Embryonic facial prominence (tissue), 1 donor: ENCODE measurements around the gene MAP3K6.

Experiments
- DNase-seq: peaks from one replicate; pipeline ENCODE4 v3.0.0-alpha.2; 2016; ENCODE audit errors: extremely low spot score

MAP3K6 gene

GRCh38 chr1:27377760-27378495 is 11.2 kb upstream of the MAP3K6 start:
- DNase-seq, result no peak

- DNase-seq, result no peak
Measured at GRCh38 chr1:27374362-27375086, 7.8 kb upstream of the MAP3K6 start, which contains the start of gene FCN3. Gene FCN3 (minus strand): TSS chr1:27374824. CDS start chr1:27374818, 6 bp downstream.

- no peak for DNase-seq
Measured at GRCh38 chr1:27372808-27373690, 6.3 kb upstream of the MAP3K6 start.

GRCh38 chr1:27372022-27372807 is 5.5 kb upstream of the MAP3K6 start:
- no peak for DNase-seq

- DNase-seq, result no peak
Measured at GRCh38 chr1:27368869-27369582, 2.3 kb upstream of the MAP3K6 start.

GRCh38 chr1:27367160-27367650 is 444 bp upstream of the MAP3K6 start:
- DNase-seq, result no peak

GRCh38 chr1:27366113-27366410 is 699 bp downstream of the MAP3K6 start:
- DNase-seq, result no peak

GRCh38 chr1:27365372-27366112 is 1.2 kb downstream of the MAP3K6 start:
- DNase-seq, result peak; percentile 30

- no peak for DNase-seq
Measured at GRCh38 chr1:27364696-27365371, 1.9 kb downstream of the MAP3K6 start.

- no peak for DNase-seq
Measured at GRCh38 chr1:27363766-27364695, 2.7 kb downstream of the MAP3K6 start.

- DNase-seq, result no peak
Measured at GRCh38 chr1:27361553-27361952, 5.2 kb downstream of the MAP3K6 start.

- no peak for DNase-seq
Measured at GRCh38 chr1:27361044-27361402, 5.7 kb downstream of the MAP3K6 start.

GRCh38 chr1:27360159-27361043 is 6.4 kb downstream of the MAP3K6 start:
- DNase-seq, result no peak

- DNase-seq, result no peak
Measured at GRCh38 chr1:27359822-27360158, 7.0 kb downstream of the MAP3K6 start.

- DNase-seq, result no peak
Measured at GRCh38 chr1:27358928-27359313, 7.8 kb downstream of the MAP3K6 start.

GRCh38 chr1:27358038-27358927 is 8.5 kb downstream of the MAP3K6 start:
- no peak for DNase-seq
